GM19099 (cell line): ENCODE measurements around the gene CEP170B.

Experiments used
- POLR2A ChIP-seq: IDR thresholded peaks from 3 replicates; pipeline ENCODE4 v1.6.1; 2011; ENCODE audit warnings: low read depth; ENCODE audit not compliant: insufficient read length; ENCODE audit errors: extremely low read depth

Gene CEP170B

GRCh38 chr14:104865081-104865630 lies at the start of gene CEP170B:
CEP170B (plus strand) TSS chr14:104865268; CDS start chr14:104868451, 3,183 bp downstream.
- no peak for TF ChIP-seq POLR2A

- no peak for TF ChIP-seq POLR2A
Measured at GRCh38 chr14:104816616-104816884, 48.5 kb upstream of the CEP170B start.

DNA sequence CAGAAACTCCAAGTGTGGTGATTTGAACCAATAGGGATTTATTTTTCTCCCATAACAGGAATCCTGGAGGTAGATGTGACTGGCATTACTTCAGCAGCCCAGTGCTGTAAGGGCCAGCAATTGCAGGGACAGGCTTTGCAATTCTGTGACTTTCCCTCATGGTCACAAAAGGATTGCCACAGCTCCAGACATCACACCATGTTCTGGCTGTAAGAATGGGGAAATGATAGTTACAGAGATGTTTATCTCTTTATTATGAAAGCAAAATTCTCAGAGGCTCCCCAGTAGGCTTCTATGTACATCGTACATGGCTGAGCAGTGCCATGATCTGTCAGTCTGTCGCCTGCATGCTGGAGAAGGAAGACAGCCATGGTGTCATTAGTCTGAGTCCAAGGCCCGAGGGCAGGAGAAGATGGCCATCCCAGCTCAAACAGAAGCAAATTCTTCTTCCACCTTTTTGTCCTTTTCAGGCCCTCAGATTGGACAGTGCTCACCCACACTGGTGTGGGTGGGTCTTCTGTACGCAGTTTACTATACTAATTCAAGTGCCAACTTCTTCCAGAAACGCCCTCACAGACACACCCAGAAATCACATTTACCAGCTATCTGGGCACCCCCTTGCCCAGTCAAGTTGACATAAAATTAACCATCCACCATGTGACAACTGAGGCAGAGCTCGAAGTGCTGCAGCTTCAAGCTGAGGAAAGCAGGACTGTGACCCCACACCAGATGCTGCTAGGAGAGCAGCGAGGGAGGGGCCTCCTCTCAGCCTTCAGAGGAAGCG lies 46.9 kb upstream of the CEP170B start:
- no peak for TF ChIP-seq POLR2A

DNA sequence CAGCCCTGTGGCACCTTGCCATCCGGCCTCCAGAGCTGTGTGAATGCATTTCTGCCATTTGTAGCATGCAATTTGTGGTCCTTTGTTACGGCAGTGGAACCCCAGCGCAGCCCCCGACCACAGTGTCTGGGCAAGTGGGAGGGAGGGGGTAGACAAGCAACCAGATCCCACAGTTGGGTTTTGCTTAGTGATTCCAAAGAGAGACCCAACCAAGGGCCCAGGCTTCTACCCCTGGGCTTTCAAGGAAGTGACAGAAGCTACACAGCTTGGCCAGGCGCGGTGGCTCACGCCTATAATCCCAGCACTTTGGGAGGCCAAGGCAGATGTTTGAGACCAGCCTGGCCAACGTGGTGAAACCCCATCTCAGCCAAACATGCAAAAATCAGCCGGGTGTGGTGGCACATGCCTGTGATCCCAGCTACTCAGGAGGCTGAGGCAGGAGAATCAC lies 46.3 kb upstream of the CEP170B start:
- TF ChIP-seq POLR2A = no peak

- TF ChIP-seq POLR2A = no peak
Measured at GRCh38 chr14:104819361-104819781, 45.7 kb upstream of the CEP170B start.

GRCh38 chr14:104820669-104821228 lies 44.3 kb upstream of the CEP170B start:
- TF ChIP-seq POLR2A = no peak

DNA sequence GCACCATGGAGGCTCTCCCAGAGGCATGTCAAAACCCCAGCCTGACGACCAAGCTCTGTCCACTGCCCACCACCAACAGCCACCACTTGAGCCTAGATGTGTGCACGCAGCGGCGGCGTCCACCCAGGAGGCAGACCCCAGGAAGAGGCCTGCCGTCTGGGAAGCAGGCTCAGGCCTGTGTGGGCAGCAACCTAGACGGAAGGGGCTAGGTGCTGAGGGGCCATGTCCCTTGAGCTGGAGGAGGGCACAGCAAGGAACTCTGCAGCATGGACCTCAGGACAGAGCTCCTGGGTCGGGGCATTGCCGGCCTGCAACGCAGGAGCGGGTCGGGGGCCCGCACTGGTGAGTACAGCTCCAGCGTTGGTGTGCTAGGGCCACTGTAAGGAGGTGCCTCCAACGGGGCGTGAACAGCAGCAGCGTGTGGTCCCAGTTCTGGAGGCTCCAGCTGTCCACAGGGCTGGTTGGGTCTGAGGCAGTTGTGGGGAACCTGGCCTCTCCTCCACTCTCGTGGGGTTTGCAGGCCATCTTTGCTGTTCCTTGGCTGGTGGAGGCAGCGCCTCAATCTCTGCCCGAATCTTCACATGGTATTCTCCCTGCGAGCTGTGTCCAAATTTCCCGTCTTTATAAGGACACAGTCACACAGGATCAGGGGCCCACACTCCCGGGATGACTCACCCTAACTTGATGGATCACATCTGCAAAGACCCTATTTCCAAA lies 43.7 kb upstream of the CEP170B start:
- TF ChIP-seq POLR2A = no peak

DNA sequence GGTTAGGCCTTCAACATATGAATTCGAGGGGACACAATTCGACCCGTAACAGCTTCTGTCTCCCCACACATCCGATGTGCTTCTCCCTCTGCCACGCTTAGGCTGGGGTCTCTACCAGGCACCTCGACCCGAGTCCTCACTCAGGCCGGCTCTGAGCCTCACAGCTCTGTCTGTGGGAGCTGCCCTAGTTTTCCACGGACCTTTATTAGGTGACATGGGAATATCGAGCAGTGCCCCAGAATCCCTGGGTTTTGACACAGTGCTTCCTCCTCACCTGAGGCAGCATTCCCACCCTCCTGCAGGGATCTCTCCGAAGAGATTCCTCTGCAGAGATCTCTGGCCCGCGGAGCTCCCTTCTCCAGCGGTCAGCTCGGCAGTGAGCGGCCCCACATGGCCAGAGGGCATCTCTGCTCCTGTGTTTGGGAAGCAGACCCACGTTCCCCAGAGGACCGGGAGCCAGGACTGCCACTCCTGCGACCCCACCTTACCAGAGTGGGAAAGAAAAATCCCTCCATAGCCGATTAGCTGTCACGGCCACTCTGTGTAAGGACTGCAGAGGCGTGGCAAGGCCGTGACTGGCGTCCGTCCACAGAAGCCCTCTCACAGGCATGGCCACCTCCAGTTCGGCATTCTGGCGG lies 43.0 kb upstream of the CEP170B start:
- TF ChIP-seq POLR2A = no peak

GRCh38 chr14:104822821-104823615 lies 42.0 kb upstream of the CEP170B start:
- TF ChIP-seq POLR2A = no peak

GRCh38 chr14:104824353-104824997 lies 40.6 kb upstream of the CEP170B start:
- no peak for TF ChIP-seq POLR2A

GRCh38 chr14:104826189-104826860 lies 38.7 kb upstream of the CEP170B start:
- TF ChIP-seq POLR2A = no peak

DNA sequence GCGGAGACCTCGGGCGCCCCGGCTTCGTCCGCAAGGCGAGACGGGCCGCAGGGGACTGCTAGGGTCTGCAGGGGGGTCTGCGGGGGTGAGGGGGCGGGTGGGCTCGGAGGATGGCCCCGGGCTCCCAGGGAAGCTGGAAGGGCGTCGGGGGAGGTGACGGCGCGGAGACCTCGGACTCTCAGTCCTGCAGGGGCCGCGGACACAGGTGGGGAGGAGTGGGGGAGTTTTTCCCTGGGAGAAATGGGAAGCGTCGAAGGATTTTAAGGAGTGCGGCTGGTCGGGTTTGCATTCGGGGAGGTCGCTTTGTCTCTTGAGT lies 38.2 kb upstream of the CEP170B start:
- TF ChIP-seq POLR2A = no peak

DNA sequence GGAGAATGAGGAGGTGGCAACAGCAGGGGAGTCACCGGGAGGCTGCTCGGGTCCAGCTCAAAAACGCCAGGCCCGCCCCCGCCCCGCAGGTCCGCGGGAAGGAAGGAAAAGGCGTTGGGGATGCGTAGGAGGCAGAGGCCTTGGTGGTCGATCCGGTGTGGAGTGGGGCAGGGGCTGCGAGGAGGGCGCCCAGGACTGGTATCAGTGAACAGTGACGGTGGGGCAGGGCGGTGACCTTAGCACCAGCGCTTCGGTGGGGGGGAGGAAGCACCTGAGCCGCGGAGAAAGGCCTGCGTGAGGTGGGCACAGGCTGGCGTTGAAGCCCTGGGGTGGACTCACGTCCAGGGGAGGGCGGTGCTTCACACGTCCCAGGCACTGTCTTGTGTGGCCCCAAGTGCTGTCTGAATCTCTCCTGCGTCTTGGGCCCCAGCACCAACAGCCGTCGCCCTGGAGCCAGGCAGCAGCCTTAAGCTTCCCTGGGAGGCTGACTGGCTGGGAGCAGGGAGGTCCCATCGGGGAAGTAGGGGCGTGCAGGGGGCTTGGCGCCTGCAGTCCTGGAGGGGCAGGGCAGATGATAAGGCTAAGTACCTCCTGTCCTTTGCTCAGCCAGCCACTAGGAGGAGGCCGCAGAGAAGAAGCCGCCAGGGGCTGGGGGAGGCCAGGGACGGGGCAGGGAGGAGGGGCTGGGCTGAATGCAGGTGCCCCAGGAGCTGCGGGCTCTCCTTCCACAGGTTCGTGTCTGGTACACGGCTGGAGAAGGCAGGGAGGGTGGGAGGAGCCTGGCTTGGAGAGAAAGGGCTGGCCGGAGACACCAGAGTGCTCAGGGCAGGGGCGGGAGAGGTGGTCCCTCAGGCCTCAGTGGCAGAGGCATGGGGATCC lies 37.7 kb upstream of the CEP170B start:
- no peak for TF ChIP-seq POLR2A
